SKM-1 (cell line): ENCODE measurements around the gene NACC1.
"Not testable (repeated sequence)": the region's sequence is repeated elsewhere in the genome, so short reads cannot be mapped to it uniquely, and the experiment has no call there.

Experiments
- DNase-seq: peaks from one replicate; lab custom pipeline; 2025; ENCODE audit not compliant: unreplicated experiment; lab: John Stamatoyannopoulos, UW

NACC1 gene

DNA sequence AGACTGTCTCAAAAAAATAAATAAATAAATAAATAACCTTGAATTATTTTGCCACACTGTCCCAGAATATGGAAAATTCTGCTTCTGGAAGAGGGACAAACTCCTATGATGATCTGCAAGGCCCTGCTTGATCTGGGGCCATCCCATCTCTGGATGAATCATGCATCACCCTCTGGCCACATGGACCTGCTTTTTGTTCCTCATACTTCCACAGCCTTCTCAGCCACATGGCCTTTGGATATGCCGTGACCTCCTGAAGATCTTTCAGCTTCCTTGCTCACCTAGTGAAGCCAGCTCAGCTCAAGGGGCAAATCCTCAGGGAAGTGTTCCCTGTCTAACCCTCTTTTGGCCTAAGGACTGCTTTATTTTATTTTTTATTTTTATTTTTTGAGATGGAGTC lies 42.5 kb downstream of the NACC1 start:
- no peak for DNase-seq

DNA sequence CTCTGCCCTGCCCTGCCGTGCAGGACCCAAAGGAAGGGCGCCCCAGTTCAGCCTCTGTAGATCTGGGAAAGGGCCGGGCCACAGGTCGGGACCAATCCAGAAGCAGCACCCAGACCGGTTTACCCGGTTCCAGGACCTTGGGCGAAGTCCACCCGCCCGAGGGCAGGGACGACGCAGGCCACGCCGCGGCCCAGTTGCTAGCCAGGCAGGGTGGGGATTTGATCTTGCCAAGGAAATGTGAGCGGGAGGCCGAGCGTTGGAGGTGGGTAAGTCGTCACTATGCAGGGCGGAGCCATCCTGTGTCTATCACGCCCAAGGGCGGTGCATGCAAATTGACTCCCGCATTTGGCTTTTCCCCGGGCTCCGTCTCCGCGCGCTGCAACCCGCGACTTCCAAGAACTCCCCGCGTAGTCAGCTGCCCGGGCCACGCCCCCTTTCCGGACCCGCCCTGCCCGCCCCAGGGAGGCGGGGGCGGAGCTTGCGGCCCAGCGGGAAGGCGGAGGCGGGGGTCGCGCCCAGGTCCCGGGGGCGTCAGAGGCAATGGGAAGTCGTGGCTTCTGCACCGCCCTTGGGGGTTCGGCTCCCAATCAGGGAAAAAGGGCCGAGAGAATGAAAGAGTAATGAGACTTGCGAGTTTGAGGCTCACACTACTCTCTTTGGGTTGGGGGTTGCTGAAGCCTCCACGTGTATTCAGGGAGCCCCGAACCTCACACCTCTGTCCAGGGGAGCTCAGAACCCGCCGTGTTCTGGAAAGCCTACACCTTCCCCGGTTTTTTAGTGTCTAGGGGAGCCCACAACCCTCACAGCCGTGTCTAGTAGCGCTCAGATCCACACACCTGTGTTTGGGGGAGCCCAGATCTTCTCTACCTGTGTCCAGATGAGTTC lies 44.9 kb downstream of the NACC1 start:
- peak; percentile 93 for DNase-seq

DNA sequence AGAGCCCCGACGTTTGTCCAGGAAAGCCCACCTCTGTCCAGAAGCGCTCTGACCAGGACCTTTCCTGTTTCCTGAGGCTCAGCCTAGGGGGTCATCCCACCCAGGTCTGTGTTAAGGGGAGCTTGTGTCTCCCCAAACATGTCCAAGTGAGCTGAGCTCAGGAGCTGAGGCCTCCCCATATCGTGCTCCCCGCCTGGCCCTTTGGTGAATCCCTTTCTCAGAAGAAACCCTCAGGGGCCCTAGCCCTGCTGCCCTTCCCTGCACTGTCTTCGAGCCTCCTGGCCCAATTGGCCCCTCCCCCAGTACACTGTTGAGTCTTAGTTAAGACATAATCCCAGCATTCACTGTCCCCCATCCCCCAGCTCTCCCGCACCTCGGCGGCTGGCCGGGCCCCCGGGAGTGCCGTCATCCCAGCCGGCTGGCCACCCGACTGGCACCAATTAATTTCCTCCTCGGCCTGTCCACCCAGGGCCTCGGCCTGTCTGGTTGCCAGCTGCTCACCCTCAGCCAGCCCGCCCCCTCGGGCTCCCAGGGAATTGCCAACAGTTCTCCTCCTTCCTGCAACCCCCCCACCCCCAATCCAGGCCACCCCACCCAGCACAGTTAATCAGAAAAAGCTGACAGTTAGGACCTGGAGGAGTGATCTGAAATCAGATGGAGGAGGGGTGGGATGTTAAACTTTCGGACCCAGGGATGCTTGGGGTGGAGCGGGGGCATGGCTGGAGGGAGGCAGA lies 45.7 kb downstream of the NACC1 start:
- DNase-seq, result no peak

DNA sequence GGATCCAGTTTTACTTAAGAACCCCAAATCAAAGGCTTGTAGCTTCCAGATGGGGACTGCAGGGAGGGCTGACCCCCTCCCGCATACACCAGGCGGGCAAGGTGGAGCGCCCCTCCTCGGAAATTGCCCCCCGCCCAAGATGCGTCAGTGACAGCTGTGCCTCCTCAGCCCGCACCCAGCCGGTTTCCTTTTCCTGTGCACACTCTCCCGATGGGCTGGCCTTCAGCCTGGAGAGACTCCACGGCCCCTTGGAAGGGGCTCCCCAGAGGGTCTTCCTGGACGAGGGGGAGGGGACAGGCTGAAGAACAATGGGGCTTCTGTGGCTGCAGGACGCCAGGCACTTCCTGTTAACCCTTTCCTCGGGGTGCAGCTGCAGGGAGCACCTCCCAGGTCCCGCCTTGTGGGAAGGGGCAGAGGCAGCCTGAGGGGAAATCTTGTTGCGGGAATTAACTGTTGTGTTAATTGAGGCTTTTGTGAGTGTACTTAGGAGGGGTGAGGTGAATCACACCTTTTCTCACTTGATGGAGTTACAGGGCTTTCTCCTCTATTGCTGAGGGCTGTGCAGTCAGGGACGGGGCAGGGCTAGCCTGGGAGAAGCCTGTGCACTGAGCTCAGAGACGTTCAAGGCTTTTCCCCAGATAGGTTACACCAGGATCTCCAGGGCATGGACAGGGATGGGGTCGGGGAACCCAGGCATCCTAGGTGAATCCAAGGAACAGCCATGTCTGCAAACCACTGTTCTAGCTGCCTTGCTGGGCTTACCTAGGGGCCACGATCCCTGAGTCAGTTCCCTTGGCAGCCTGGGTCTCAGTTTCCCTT lies 46.5 kb downstream of the NACC1 start:
- no peak for DNase-seq

DNA sequence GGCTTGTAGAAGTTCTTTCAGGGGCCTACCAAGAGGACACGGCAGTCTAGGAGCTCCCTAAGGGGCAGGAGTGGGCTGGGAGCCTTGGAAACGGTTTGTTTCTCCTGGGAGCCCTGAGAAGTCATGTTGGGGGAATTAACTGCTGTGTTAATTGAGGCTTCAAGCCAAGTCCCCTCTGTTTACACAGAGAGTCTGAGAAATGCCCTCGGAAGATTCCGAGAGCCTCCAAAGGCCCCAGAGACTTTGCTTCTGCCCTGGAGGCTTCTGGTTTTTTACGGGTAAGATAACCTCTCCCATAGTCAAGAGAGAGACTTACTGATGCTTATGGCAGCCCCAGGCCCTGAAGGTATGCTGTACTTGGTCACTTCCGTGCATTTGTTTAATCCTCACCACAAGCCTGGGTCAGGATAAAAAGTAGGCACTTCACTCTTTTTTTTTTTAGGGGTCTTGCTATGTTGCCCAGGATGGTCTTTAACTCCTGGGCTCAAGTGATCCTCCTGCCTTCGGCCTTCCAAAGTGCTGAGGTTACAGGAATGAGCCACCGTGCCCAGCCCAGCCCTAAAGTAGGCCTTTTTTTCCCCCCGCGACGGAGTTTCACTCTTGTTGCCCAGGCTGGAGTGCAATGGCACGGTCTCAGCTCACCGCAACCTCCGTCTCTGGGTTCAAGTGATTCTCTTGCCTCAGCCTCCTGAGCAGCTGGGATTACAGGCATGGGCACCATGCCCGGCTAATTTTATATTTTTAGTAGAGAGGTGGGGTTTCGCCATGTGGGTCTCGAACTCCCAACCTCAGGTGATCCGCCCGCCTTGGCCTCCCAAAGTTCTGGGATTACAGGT lies 47.3 kb downstream of the NACC1 start:
- no peak for DNase-seq

DNA sequence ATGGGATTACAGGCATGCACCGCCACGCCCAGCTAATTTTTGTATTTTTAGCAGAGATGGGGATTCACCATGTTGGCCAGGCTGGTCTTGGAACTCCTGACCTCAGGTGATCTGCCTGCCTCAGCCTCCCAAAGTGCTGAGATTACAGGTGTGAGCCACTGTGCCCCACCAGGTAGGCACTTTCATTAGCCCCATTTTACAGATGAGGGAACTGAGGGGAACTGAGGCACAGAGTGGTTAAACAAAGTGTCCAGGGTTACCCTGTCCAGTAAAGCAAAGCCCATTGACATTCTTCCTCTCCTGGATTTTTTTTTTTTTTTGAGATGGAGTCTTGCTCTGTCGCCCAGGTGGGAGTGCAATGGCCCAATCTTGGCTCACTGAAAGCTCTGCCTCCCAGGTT lies 48.1 kb downstream of the NACC1 start:
- DNase-seq, result not testable (repeated sequence)

DNA sequence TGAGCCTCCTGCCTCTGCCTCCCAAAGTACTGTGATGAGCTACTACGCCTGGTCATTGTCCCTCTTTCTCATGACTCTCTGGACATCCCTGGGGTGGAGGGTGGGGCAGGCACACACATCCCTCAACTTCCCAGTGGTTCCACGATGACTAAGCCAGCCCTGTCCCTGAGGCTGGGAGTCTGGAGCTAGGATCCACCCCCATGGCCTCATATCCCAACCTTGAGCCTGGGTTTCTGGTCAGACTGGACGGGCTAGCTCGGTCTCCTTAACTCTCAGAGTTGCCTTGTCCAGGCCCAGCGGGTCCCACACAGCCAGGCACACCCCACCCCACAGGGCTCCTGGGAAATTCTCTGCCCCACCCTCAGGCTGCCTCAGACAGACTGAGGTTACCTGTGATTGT lies 51.7 kb downstream of the NACC1 start:
- DNase-seq, result no peak

DNA sequence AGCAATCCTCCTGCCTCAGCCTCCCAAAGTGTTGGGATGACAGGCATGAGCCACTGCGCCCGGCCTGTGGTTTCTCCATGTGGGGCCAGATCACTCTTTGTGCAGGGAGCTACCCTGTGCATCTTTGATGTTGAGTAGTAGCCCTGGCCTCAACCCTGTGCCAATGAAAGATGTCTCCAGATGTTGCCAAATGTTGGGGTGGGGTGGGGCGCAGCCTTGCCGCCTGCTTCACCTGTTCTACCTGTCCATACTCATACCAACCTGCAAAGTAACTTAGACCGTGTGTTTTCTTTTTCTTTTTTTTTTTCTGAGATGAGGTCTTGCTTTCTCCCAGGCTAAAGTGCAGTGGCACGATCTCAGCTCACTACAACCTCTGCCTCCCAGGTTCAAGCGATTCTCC lies 53.1 kb downstream of the NACC1 start:
- no peak for DNase-seq

DNA sequence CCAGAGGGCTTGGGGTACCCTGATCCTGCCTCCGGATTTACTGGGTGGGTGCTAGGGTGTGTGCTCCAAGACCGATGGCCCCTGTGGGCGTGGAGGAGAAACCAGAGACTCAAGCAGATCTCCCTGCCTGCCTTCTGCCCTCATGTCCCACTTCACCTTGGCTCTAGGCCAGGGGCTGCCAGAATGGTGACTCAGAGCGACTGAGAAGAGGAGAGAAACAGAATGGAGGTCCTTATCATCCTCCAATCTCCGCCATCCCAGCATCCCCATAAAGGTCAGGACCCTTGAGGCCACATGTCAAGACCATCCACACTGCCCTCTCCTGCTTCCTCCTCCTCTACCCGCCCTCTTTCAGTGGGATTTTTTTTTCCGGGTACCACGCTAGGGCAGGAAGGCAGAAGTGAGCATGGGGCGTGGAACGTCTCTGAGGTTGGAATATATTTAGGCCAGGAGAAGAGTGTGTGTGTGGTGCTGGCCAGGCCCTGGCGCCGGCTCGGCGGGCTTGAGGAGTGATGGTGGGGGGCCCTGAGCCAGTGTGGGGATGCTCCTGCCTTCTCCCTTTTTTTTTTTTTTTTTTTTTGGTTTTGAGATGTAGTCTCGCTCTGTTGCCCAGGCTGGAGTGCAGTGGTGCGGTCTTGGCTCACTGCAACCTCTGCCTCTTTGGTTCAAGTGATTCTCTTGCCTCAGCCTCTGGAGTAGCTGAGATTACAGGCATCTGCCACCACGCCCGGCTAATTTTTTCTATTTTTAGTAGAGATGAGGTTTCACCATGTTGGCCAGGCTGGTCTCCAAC lies 54.5 kb downstream of the NACC1 start:
- no peak for DNase-seq

DNA sequence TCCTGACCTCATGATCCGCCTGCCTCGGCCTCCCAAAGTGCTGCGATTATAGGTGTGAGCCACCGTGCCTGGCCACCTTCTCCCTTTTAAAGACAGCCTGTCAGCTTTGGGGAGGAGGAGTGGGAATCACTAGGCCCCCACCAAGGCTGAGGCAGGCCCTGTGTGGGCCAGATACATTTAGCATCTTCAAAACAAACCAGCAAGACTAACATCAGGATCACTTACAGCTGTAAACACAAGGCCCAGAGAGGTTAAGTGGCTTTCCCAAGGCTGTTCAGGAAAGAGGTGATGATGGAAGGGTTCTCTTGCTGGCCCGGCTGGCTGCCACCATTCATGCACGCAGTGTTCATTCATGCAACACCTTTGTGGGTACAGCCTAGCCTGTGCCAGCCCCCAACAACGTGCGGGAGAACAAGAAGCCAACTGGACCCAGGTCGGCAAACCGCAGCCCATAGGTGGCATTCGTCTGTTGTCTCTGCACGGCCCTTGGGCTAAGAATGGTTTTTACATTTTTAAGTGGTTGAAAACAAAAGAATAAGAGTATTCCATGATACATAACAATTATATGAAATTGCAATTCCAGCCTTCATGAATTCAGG lies 55.2 kb downstream of the NACC1 start:
- no peak for DNase-seq

DNA sequence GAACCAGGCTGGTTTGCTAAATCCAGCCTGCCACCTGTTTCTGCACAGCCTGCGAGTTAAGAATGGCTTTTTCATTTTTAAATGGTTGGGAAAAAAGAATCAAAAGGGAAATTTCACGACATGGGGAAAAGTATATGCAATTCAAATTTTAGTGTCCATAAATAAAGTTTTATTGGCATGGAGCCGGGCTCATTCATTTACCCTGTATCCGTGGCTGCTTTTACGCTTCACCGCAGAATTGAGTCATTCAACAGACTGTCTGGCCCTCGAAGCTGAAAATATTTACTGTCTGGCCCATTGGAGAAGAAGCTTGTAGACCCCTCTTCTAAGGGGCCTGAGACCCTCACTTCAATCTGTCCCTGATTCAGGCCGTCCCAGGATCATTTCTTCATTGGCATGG lies 58.3 kb downstream of the NACC1 start:
- DNase-seq, result no peak

DNA sequence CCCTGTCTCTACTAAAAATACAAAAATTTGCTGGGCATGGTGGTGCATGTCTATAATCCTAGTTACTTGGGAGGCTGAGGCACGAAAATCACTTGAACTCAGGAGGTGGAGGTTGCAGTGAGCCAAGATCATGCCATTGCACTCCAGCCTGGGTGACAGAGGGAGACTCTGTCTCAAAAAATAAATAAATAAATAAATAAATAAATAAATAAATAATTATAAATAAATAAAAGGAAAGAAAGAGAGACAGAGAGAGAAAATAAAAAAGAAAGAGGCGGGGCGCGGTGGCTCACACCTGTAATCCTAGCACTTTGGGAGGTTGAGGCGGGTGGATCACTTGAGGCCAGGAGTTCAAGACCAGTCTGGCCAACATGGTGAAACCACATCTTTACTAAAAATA lies 59.5 kb downstream of the NACC1 start:
- not testable (repeated sequence) for DNase-seq

DNA sequence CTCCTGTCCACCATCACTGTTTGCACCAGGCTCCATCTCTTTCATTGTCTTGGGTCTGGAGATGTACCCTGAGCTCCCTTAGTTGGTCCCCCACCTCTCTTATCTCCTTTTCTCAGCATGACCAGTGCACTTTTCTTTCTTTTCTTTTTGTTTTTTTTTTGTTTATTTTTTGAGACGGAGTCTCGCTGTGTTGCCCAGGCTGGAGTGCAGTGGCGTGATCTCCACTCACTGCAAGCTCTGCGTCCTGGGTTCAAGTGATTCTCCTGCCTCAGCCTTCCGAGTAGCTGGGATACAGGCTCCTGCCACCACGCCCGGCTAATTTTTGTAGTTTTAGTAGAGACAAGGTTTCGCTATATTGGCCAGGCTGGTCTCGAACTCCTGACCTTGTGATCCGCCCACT lies 60.2 kb downstream of the NACC1 start:
- DNase-seq, result not testable (repeated sequence)

DNA sequence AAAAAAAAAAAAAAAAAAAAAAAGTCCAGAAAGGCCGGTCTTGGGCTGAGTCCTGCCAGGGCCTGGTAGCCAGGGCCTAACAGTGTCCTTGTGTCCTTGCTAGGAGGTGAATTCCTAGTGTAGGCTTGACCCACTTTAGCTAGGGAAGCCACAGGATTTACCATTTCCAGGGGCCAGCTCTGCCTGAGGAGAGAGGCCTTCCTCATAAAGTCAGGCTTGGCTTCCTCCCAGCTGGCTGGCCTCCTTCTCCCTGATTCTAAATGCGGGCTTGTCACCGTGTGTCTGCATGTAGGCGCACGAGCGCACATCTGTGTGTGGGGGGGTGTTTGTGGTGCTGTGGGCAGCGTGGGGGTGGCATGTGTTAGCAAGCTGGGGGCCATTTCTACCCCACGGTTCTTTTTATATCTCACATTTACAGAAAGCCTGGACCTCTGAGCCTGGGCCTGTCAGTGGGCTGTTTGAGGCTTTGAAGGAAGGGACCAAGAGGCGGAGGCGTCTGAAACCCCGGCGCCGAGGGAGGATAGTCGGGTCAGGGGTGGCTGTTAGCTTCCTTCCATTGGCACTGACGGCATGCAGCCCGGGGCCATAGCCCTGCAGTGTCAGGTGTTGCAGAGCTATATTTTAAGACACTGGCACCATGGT lies 63.8 kb downstream of the NACC1 start:
- DNase-seq, result peak; percentile 20

DNA sequence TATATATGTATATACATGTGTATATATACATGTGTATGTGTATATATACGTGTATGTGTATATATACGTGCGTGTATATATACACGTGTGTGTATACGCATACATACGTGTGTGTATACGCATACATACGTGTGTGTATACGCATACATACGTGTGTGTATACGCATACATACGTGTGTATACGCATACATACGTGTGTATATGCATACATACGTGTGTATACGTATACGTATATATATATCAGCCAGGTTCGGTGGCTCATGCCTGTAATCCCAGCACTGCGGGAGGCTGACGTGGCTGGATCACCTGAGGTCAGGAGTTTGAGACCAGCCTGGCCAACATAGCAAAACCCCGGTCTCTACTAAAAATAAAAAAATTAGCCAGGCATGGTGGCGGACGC lies 66.9 kb downstream of the NACC1 start:
- not testable (repeated sequence) for DNase-seq

DNA sequence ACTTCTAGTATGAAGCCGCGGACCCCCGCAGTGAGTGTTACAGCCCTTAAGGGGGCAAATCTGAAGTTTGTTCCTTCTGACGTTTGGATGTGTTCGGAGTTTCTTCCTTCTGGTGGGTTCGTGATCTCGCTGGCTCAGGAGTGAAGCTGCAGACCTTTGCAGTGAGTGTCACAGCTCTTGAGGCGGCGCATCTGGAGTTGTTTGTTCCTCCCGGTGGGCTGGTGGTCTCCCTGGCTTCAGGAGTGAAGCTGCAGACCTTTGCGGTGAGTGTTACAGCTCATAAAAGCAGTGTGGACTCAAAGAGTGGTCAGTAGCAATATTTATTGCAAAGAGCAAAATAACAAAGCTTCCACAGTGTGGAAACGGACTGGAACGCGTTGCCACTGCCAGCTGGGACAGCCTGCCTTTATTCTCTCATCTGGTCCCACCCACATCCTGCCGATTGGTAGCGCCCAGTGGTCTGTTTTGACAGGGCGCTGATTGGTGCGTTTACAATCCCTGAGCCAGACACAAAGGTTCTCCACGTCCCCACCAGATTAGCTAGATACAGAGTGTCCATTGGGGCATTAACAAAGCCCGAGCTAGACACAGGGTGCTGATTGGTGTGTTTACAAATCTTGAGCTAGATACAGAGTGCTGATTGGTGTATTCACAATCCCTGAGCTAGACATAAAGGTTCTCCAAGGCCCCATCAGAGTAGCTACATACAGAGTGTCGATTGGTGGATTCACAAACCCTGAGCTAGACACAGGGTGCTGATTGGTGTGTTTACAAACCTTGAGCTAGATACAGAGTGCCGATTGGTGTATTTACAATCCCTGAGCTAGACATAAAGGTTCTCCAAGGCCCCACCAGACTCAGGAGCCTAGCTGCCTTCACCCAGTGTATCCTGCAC lies 67.9 kb downstream of the NACC1 start:
- DNase-seq, result not testable (repeated sequence)

DNA sequence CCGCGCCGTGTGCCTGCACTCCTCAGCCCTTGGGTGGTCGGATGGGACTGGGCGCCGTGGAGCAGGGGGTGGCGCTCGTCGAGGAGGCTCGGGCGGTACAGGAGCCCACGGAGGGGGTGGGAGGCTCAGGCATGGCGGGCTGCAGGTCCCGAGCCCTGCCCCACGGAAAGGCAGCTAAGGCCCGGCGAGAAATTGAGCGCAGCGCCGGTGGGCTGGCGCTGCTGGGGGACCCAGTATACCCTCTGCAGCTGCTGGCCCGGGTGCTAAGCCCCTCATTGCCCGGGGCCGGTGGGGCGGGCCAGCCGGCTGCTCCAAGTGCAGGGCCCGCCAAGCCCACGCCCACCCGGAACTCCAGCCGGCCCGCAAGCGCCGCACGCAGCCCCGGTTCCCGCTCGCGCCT lies 68.6 kb downstream of the NACC1 start:
- not testable (repeated sequence) for DNase-seq

DNA sequence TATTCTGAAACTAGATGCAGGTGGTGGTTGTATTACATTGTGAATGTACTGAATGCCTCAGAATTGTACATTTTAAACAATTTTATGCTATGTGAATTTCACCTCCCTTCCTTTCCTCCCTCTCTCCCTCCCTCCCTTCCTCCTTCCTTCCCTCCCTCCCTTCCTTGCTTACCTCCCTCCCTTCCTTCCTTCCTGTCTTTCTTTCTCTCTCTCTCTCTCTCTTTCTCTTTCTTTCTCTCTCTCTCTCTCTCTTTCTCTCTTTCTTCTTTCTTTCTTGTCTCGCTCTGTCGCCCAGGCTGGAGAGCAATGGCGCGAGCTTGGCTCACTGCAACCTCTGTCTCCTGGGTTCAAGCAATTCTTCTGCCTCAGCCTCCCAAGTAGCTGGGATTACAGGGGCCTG lies 69.4 kb downstream of the NACC1 start:
- no peak for DNase-seq
